HG02870 (cell line): ENCODE data around the gene RHBDF2.

Experiments
- ATAC-seq: cut with Tn5 transposase; IDR thresholded peaks from one replicate; pipeline ENCODE4 v1.9.1; 2021; ENCODE audit warnings: mild to moderate bottlenecking, moderate library complexity; ENCODE audit not compliant: unreplicated experiment

The RHBDF2 gene

GRCh38 chr17:76501018-76501826 lies at the start of gene RHBDF2:
Gene RHBDF2 (minus strand): TSS chr17:76501423. CDS start chr17:76481524, 19,899 bp downstream.
- ATAC-seq, result peak; percentile 54

GRCh38 chr17:76549539-76549938 lies 48.3 kb upstream of the RHBDF2 start:
- no peak for ATAC-seq

GRCh38 chr17:76549215-76549518 lies 47.9 kb upstream of the RHBDF2 start:
- ATAC-seq, result no peak

- ATAC-seq, result no peak
These were observed 47.4 kb upstream of the RHBDF2 start for GRCh38 chr17:76548378-76549214.

- no peak for ATAC-seq
These were observed 46.5 kb upstream of the RHBDF2 start for GRCh38 chr17:76547642-76548202.

- ATAC-seq, result no peak
These were observed 46.0 kb upstream of the RHBDF2 start for GRCh38 chr17:76547183-76547641.

- ATAC-seq, result no peak
These were observed 45.4 kb upstream of the RHBDF2 start for GRCh38 chr17:76546556-76547182.

- no peak for ATAC-seq
These were observed 44.8 kb upstream of the RHBDF2 start for GRCh38 chr17:76545918-76546555.

- ATAC-seq, result no peak
These were observed 43.5 kb upstream of the RHBDF2 start for GRCh38 chr17:76544546-76545365.

GRCh38 chr17:76543826-76544545 lies 42.8 kb upstream of the RHBDF2 start:
- no peak for ATAC-seq

GRCh38 chr17:76543482-76543825 lies 42.2 kb upstream of the RHBDF2 start:
- no peak for ATAC-seq

- no peak for ATAC-seq
These were observed 41.8 kb upstream of the RHBDF2 start for GRCh38 chr17:76542984-76543383.

- ATAC-seq, result no peak
These were observed 41.3 kb upstream of the RHBDF2 start for GRCh38 chr17:76542566-76542971.

GRCh38 chr17:76541739-76542454 lies 40.7 kb upstream of the RHBDF2 start:
- no peak for ATAC-seq

GRCh38 chr17:76540381-76541300 lies 39.4 kb upstream of the RHBDF2 start:
- no peak for ATAC-seq

GRCh38 chr17:76539631-76540271 lies 38.5 kb upstream of the RHBDF2 start, which contains the start of gene PRCD:
Gene PRCD (plus strand): TSS chr17:76540044. CDS start chr17:76540142, 98 bp downstream.
- no peak for ATAC-seq

- no peak for ATAC-seq
These were observed 37.8 kb upstream of the RHBDF2 start for GRCh38 chr17:76538941-76539570.
